HuH-7 (cell line): ENCODE measurements around the gene ADO.
"Not testable (repeated sequence)": the region's sequence is repeated elsewhere in the genome, so short reads cannot be mapped to it uniquely, and the experiment has no call there.

Experiments used
- DNase-seq: peaks from one replicate; pipeline ENCODE4 v3.0.0; 2011; ENCODE audit warnings: low spot score

Gene ADO

DNA sequence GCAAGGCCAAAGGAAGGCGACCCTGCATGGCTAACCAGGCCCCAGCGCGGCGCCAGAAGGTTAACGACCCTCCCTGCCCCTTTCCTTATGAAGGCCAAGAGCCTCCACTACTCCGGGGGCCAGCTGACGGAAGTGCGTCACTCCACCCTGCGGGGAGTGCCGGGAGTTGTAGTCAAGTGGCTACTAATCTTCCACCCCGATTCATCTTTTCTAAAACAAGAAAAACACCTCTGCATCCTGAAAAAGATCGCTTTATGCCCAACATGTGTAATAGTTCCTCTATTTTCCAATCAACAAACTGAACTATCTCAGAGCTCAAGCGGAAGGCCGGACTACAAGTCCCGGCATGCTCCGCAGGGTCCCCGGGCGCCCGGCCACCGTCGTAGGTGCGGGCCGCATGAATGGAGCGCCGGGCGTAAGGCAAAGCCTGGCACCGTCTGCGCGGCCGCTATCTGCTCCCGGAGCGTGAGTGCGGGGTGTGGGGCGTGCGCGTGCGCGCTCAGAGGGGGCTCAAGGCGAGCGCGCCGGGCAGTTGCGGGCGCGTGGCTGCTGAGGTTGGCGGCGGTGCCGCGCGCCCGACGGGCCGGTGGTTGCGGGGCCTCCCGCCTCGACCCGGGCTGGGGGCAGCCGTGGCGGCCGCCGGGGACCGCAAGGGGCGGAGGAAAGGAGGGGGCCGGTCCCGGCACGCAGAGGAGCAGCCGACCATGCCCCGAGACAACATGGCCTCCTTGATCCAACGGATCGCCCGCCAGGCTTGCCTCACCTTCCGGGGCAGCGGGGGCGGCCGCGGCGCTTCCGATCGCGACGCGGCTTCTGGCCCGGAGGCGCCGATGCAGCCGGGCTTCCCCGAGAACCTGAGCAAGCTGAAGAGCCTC is at the start of gene ADO:
Gene ADO (plus strand): TSS at position 365 of the 875 bp plus-strand sequence. CDS start 340 bp downstream, at position 705.
- DNase-seq = peak; percentile 84

DNA sequence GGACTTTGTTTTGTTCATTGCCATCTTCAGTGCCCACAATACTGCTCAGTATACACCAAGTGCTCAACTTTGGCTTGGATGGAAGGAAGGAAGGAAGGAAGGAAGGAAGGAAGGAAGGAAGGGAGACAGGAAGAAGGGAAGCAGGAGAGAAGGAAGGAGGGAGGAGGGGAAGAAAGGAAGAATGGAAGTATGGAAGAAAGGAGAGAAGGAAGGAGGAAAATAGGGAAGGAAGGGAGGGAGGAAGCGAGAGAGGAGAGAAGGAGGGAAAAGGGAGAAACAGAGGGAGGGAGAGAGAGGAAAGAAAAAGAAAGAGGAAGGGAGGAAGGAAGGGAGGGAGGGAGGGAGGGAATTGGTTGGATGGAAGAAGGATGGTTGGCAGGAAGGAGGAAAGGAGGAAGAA is 49.6 kb upstream of the ADO start:
- DNase-seq = no peak

DNA sequence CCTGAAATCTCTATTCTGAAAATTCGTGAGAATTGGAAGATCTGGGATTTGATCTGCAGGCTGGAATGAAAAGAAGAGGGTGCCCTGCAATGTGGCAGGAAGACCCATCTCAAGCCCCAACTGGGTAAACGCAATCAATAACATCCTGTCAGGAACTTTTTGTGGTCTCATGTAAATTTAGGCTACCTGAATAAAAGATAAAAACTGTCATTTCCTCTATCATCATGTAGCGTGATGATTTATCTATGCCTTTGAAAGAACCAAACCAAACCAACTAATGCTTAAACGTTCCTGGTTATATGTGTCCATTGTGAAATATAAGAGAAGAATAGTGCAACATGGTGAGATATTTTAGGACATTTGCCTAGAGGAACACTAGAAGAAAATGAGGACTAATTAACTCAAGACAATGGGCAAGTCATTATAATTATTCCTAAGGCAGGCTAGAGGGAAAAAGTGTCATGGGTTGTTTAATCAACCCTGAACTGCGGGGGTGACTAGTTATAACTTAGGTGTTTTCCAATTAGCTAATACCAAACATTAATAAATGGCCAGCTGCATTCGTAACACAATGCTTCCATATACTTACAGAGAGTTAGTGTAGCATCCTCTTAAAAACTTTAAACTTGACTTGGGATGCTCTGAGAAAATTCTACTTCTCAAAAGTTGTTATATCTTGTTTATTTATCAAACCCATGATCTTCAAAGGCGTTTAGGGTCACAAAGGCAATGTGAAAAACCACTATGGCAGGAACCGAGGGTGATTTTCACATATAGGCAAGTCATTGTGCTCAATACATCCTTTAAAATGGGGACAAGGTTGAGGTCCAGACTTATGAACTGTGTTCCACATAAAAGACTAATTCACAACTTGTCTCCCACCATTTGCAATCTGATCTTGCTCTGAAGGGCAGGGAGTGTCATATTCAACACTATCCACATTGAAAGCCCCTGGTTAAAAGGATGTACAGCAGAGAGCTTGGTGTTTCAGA is 48.6 kb upstream of the ADO start:
- no peak for DNase-seq

DNA sequence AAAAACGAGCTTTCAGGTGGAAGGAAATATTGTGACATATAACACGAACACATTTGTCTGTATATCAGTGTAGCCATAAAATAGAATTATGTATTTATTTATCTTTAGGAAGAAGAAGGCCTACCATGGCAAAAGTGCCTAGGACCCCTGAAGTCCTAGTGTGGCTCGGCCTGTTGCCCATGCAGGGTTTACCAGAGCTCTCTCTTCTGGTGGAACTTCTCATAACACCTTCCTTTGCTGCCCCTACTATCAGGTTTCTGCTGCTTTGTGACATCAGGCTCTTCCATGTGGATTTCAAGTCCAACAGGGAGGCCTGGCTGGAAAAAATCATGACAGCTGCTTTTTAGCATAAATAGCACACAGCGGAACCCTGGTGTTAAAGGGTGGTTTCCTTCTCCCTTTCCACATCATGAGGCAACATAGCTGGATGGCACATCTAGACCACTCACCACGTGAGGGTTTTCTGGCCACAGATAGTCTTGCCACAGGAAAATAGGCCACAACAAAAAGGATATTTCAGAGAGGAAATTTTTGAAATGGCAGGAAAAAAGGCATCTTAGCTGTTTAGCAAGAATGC is 44.8 kb upstream of the ADO start:
- no peak for DNase-seq

DNA sequence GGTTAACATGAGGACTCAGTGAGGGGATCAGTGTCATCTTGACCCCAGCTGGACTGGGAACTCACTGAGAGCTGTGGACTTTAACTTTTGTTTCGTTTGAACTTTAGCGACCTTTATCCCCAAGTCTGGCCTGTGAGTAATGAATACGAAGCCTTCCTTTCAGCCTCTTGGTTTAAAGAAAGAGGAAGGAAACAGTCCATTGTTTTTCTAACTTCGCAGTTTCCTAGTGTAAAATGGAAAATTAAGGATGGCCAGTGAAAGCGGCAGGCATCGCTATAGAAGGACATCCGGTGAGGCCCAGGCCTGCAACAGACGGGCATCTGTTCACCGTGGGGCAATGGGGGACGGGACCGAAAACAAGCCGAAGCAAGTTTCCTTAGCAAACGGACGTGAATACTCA is 44.1 kb upstream of the ADO start:
- no peak for DNase-seq

DNA sequence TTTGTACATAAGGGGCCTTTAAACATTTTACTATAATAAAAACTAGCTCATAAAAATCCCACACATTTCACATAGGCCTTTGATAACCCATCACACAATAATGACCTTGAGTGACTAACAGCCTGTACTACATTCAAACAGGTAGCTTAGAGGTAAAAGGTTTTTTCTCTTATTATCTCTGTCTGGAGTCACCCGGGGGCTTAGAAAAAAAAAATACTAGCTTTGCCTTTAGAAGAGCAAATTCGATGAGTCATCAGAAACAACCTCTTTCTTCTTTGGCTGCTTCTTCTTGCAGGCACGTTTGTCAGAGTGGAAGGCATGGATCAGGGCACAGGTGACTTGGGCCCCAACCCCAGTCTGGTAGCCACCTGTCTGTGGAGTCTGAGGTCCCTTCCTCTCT is 43.4 kb upstream of the ADO start:
- no peak for DNase-seq

DNA sequence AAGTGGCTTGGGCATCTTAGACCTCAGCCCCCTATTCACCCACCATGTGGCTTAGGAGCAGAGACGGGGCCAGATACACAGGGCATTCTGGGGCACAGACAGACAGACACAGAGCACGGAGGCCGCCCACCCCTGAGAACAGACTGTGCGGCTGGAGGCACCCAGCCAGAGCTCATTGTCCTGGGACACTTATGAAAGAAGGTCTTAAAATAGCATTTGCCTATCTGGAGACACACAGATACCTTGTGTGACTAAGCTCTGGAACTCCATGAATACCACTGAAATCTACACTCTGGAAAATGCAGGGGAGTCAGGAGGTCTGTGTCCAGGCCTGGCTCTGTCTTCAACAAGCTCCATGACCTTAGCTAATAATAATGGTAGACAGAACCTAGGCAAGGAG is 41.4 kb upstream of the ADO start:
- DNase-seq = no peak

DNA sequence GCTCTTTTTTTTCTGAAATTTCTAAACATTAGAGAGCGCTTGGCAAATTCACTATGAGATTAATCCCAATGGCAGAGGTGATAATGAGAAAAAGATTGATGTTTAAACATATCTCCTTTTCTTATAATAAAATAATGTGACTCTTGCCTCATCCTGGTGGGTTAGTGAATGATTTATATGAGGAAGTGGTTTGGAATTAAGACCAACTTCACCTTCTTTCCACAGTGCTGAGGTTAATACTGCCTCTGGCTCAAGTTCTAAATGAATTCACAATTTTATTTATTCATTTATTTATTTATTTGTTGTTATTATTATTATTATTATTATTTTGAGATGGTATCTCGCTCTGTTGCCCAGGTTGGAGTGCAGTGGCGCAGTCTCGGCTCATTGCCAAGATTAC is 40.5 kb upstream of the ADO start:
- DNase-seq = no peak

DNA sequence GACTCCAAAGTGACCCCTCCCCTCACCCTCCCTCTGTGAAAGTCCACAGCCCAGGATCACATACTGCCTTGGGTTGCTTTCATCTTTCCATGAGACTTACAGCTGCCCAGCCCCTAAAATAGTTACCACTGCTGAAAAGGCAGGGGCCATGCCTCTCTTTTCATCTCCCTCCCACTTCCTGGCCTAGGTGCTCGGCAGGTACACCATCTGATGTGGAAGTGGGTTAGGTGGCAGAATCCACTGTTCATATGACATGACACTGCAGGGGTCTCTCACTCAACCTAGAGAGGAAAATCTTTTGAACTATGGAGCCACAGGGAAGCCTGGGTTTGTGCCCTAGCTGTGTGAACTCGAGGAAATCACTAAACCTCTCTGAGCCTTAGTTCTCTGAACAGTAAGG is 38.8 kb upstream of the ADO start:
- DNase-seq = no peak

DNA sequence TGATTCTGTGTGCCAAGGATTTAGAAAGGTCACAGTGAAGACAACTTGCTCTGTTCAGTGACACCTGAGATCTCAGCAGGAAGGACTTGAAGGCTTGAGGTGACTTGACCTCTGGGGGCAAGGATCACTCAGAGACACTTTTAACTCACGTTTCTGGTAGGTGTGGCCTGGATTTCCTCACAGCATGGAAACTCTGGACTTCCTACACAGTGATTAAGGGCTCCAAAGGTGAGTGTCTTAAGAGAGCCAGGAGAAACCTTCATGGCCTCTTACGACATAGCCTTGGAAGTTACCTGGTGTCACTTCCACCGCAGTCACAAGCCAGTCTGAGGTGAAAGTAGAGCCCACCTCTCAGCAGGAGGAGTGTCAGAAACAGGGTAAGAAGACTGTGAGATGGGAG is 38.1 kb upstream of the ADO start:
- DNase-seq = no peak

DNA sequence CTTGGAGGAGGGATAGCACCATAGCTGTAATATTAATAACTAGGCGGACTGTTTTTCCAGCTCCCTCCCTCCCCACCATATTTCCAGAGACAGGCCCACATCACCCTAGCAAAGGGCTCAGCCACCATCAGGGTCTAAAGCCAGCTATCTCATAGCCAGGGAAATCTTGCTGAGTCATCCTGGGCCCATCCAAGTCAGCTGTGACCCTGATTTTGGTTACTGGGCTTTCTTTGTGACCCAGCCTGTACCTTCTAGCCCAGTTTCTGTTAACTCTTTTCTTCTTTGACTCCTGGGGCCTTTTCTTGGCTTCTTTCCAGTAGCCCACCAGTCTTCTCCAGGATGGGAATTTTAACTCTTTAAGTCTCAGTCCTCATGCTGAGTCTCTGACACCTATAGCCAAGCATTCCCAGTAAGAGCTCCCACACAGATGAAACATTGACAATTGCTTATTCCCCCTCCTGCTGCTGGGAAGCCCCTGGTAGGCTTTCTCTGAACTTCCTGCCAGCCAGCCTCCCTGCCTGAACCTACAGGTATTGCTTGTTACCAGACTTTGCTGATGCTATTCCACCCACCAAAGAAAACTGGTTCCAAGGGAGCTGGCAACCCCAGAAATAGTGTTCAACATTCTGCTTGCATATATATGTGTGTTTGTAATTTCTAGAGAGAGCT is 34.8 kb upstream of the ADO start:
- no peak for DNase-seq

DNA sequence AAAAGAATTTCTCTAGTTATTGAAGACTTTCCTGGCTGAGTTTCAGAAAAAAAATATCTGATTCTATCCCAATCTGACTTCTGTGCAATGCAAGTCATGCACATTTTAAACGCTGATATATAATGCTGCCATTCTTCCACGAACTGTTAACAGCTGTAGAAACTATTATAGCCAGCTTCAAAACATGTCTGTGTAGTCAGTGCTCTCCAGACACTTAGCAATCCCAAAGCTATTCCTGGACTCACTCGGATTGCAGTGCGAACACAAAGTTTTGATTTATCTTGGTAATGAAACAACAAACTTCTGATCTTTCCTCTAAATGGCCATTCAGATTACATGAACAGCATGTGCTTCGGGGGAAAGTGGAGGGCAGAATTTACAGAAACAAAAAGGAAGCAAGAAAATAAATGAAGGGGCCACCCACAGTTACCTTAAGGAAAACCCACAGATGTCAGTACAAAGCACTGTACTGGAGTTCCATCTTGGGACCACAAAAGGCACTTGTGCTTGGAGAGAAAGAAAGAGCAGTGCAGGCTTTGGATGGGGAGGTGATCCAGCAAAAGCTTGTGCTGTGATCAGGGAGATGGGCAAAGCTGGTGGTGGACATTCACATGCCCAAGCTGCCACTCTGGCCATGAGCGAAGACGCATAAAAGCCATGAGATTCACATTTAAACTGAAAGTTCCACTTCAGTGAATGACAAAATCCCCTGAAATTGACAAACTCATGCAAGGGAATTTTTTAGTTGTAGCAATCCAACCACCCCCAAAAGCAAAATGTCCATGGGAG is 32.1 kb upstream of the ADO start:
- DNase-seq = no peak

DNA sequence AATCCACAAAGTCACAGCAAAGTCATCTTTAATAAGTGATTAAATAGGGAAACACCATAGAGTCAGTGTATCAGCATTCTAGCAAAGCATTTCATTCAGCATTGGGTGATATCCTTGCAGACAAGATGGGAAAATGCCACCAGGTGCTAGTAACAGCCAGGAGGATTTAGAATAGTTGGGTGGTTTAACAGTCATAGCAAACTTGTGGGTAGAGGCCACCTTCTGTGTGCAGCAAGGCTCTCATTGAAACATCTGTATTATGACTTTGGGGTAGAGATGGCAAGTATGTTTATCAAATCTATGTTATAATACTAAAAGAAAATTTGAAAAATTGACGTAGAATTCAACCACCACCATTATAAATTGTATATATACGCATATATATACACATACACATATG is 26.4 kb upstream of the ADO start:
- DNase-seq = no peak

DNA sequence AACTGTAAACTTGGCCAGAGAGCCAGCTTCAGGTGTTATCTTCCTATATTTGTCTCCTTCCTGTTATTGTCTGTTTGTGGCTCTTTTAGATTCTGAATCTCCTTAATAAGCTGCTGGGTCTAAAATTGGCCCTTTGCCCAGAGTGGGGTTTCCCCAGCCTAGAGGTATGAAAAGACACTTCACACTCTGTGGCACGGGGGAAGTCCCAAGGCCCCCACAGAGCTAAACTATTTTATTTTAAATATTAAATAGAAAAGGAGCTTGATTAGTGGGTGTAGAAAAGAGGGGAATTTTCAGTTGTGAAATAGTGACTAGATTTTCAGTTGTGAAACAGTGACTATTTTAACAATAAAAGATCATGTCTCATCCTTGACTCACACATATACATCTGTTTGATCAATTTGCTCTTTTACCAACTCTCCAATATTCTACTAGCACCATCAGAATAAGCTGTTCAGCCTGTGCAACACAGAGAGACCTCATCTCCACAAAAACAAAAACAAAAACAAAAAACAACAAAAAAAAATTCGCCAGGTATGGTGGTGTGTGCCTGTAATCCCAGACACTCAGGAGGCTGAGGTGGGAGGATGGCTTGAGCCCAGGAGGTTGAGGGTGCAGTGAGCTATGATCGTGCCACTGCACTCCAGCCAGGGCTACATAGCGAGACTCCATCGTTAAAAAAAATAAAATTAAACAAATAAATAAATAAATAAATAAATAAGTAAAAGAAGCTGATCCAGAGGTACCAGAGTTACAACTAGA is 24.9 kb upstream of the ADO start:
- DNase-seq = no peak

DNA sequence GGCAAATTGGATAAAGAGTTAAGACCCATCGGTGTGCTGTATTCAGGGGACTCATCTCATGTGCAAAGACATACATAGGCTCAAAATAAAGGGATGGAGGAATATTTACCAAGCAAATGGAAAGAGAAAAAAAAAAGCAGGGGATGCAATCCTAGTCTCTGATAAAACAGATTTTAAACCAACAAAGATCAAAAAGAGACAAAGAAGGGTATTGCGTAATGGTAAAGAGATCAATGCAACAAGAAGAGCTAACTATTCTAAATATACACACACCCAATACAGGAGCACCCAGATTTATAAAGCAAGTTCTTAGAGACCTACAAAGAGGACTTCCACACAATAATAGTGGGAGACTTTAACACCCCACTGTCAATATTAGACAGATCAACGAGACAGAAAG is 20.0 kb upstream of the ADO start:
- DNase-seq = not testable (repeated sequence)

DNA sequence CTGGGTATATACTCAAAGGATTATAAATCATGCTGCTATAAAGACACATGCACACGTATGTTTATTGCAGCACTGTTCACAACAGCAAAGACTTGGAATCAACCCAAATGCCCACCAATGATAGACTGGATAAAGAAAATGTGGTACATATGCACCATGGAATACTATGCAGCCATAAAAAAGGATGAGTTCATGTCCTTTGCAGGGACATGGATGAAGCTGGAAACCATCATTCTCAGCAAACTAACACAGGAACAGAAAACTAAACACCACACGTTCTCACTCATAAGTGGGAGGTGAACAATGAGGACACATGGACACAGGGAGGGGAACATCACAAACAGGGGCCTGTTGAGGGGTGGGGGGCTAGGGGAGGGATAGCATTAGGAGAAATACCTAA is 16.2 kb upstream of the ADO start:
- not testable (repeated sequence) for DNase-seq

DNA sequence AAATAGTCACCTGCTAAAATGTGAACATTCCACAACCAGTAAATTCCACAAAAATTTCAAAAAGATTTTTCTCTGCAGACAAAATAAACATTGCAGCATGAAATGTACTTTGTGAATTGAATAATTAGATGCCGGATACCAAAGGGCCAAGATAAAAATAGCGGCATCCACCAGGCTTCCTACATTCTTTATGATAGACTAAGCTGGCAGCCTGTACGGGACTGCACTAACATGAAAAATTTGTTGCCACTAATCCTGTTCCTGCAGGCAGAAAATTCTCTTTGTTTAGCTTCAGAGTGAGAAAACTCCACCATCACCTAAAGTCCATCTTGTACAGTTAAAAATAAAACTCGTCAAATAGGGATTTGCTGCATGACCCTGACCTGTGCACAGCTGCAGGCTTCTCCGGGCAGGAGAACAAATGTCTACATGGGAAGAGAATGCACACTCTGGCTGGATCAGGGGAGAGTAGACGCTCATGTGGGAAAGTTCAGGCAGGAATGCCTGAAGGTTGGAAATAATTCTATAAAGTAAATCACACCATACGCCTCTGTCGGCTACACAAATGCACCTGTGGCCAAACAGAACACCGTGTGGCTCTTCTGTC is 15.6 kb upstream of the ADO start:
- no peak for DNase-seq

DNA sequence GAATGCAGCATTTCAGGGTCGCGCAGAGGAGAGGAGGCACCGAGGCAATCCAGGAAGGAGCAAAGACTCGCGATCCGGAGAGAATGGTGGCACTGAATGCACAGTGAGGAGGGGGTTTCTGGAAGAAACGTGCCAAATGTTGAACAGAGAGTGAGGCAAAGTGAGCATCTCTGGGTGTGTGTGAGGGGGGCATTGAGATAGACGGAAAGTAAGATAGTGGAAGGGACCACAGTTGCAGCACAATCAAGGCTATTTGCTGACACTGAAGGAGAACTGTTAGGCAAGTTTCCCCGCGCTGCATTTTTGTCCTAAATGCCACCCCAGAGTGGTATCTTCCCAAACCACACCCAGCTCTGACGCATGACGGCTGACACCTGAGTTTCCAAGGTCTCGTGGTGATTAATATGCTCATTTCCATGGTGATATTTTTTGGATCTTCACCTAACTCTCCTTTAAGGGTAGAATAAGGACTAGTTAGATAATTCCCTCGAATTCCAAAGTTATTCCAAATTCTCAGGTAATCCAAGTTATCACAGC is 14.4 kb upstream of the ADO start:
- no peak for DNase-seq

DNA sequence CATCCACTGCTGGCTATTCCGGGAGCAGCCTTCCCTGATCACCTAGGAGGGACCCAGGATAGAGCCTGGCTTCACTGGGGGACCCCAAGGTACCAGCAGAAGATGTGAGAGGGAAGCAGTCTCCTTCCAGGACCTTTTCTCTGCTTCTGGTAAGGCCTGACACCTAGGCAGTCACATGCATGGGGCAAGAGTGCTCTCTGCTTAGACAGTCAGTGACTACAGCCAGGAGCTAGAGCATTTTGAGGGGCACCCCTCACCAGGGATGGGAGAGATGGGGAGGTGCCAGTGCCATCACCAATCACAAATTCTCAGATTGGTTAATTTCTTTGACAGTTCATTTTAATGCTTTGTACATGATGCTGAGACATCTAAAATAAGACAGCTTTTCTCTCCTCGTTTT is 13.9 kb upstream of the ADO start:
- DNase-seq = no peak

DNA sequence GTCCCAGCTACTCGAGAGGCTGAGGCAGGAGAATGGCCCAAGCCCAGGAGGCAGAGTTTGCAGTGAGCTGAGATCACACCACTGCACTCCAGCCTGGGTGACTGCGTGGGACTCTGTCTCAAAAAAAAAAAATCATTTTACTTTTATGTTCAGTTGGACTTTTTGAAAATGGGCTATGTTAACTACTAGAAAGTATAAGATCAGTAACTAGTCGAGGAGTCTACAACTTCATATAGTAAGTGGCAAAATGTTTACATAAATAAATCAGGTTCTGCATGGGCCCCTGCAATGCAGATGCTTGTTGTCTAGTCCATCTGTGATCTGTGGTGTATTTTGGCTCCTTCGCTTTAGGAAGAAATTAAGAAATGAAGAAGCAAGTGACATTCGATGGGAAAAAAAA is 12.3 kb upstream of the ADO start:
- DNase-seq = no peak
